Erythroblast (primary cell): ENCODE results near the gene FHDC1.

ENCODE experiments used
- GATA1 ChIP-seq: IDR thresholded peaks from 2 replicates; pipeline ENCODE4 v1.6.1; 2011; ENCODE audit warnings: low read depth, mild to moderate bottlenecking, control low read depth, low read length, moderate library complexity
- POLR2A ChIP-seq: IDR thresholded peaks from 2 replicates; pipeline ENCODE4 v1.6.1; 2011; ENCODE audit warnings: mild to moderate bottlenecking, low read length

DNA sequence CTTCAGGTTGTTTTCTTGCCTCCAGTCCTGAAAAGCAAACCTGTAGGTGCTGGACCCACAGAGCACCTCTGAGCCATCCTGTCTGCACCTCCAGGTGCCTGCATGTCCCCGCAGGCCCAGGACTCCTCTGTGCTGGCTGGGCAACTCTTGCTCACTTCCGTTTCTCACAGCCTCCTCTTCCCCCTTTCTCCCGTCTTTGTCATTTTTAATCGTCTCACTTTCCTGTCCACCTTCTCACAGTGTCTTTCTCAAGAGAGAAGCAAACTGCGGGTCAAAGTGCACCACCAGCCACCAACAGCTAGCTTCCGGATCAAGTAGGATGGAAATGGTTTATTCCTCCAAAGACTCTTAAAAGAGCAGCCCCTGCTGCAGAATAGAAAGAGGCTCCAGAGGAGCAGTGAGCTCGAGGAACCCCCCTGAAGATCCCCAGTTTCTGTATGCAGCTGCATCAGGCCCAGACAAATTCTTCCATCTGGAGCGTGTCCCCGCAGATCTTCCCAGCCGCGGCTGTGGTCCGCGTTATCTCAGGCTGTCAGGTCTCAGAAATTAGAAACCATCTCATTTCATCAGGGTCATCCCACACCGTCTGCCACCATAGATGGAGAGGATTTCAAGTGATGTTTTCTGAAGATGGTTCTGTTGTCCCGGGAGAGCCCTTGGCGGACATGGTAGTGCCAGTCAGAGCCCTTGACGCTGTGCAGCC is 87.7 kb downstream of the FHDC1 start:
- TF ChIP-seq POLR2A (peak; percentile 65), GATA1 (peak; percentile 63)
